PC-3 (cell line): ENCODE measurements around the gene ERFE. TPM values are rescaled to one million over a fixed set of nuclear protein-coding genes. Genes with fewer than 3 reads are reported as not detected.

ENCODE experiments used
- ATAC-seq: fragments of 200-7000 bp; cut with Tn5 transposase; 2 replicates; pipeline ENCODE4 v1.9.1; 2020; ENCODE audit warnings: mild to moderate bottlenecking, moderate library complexity
- BruUV-seq: library from RNA; stranded (reverse); fragments of 400-500 nt; replicated peaks from 2 replicates; lab custom pipeline; 2021; lab: Mats Ljungman, UMichigan
- CTCF ChIA-PET: fragments of 300-600 bp; sonication (Branson Sonifier 250); formaldehyde crosslinking; loops from one replicate; lab custom pipeline; 2022; ENCODE audit warnings: antibody characterized with exemption; lab: Charles Lee
- POLR2A ChIA-PET: fragments of 300-600 bp; sonication (Branson Sonifier 250); formaldehyde crosslinking; loops from one replicate; lab custom pipeline; 2022; ENCODE audit warnings: antibody characterized with exemption; ENCODE audit not compliant: unreplicated experiment; lab: Charles Lee
- DNase-seq: peaks from one replicate; pipeline ENCODE4 v3.0.0-alpha.2; 2015
- H2AFZ ChIP-seq: fragments of 300-600 bp; sonication (generic); 2 replicates; pipeline ENCODE4 v1.6.0; 2016; ENCODE audit warnings: antibody characterized with exemption, low read length
- H3F3A ChIP-seq: fragments of 300-600 bp; sonication (generic); one replicate; pipeline ENCODE4 v1.6.0; 2017; ENCODE audit warnings: antibody characterized with exemption, low read length, control low read depth, mild to moderate bottlenecking; ENCODE audit not compliant: unreplicated experiment
- H3K27ac ChIP-seq: fragments of 300-600 bp; sonication (generic); 2 replicates; pipeline ENCODE4 v1.5.1; 2016; ENCODE audit warnings: mild to moderate bottlenecking, low read length
- H3K27me3 ChIP-seq: fragments of 300-600 bp; sonication (generic); 2 replicates; pipeline ENCODE4 v1.6.1; 2016; ENCODE audit warnings: low read length, mixed read lengths
- H3K36me3 ChIP-seq: fragments of 300-600 bp; sonication (generic); 2 replicates; pipeline ENCODE4 v1.6.1; 2016; ENCODE audit warnings: low read depth, mixed run types, low read length, mixed read lengths
- H3K4me1 ChIP-seq: fragments of 300-600 bp; sonication (generic); 2 replicates; pipeline ENCODE4 v1.5.1; 2016; ENCODE audit warnings: low read length; ENCODE audit not compliant: insufficient read depth
- H3K4me2 ChIP-seq: fragments of 300-600 bp; sonication (generic); 2 replicates; pipeline ENCODE4 v1.6.0; 2016; ENCODE audit warnings: low read length
- H3K4me3 ChIP-seq: fragments of 300-600 bp; sonication (generic); 2 replicates; pipeline ENCODE4 v1.5.1; 2016; ENCODE audit warnings: mild to moderate bottlenecking, low read length, mixed read lengths
- H3K79me2 ChIP-seq: fragments of 300-600 bp; sonication (generic); 2 replicates; pipeline ENCODE4 v1.6.1; 2017; ENCODE audit warnings: low read length, mixed read lengths
- H3K9ac ChIP-seq: fragments of 300-600 bp; sonication (generic); 2 replicates; pipeline ENCODE4 v1.6.0; 2016; ENCODE audit warnings: mild to moderate bottlenecking, low read length
- H3K9me2 ChIP-seq: fragments of 300-600 bp; sonication (generic); replicated peaks from 2 replicates; pipeline ENCODE4 v1.6.1; 2016; ENCODE audit warnings: mixed run types, low read length, mixed read lengths
- H3K9me3 ChIP-seq: fragments of 300-600 bp; sonication (generic); 2 replicates; pipeline ENCODE4 v1.6.1; 2016; ENCODE audit warnings: low read length, mixed read lengths
- H4K20me1 ChIP-seq: fragments of 300-600 bp; sonication (generic); 2 replicates; pipeline ENCODE4 v1.6.1; 2016; ENCODE audit warnings: low read length, mixed read lengths
- EZH2 ChIP-seq: fragments of 300-600 bp; sonication (generic); IDR thresholded peaks from one replicate; pipeline ENCODE4 v1.6.1; 2017; ENCODE audit warnings: antibody characterized with exemption, mild to moderate bottlenecking, low read length; ENCODE audit not compliant: unreplicated experiment
- EZH2phosphoT487 ChIP-seq: fragments of 300-600 bp; sonication (generic); IDR thresholded peaks from 2 replicates; pipeline ENCODE4 v1.6.1; 2018; ENCODE audit warnings: mild to moderate bottlenecking, antibody characterized with exemption, low read length, borderline replicate concordance
- intact Hi-C: fragments of 100-400 bp; cut with micrococcal nuclease; formaldehyde crosslinking; loops from 2 replicates; pipeline ENCODE4 v1.9.0; 2023
- total RNA-seq: library from RNA; depleted of rRNA; stranded (reverse); fragments of >200 nt; gene quantifications from 2 replicates; pipeline ENCODE4 v1.2.3, GENCODE V29; 2014
- TF ChIP-seq, protein P1 (sequence below): fragments of 300-600 bp; sonication (generic); conservative IDR thresholded peaks from 2 replicates; pipeline ENCODE4 v1.5.1; 2017; ENCODE audit warnings: antibody characterized with exemption, low read depth, mild to moderate bottlenecking, low read length

ERFE gene
- total RNA-seq, 1 experiment from 2014 or later: 7.4 TPM

DNA sequence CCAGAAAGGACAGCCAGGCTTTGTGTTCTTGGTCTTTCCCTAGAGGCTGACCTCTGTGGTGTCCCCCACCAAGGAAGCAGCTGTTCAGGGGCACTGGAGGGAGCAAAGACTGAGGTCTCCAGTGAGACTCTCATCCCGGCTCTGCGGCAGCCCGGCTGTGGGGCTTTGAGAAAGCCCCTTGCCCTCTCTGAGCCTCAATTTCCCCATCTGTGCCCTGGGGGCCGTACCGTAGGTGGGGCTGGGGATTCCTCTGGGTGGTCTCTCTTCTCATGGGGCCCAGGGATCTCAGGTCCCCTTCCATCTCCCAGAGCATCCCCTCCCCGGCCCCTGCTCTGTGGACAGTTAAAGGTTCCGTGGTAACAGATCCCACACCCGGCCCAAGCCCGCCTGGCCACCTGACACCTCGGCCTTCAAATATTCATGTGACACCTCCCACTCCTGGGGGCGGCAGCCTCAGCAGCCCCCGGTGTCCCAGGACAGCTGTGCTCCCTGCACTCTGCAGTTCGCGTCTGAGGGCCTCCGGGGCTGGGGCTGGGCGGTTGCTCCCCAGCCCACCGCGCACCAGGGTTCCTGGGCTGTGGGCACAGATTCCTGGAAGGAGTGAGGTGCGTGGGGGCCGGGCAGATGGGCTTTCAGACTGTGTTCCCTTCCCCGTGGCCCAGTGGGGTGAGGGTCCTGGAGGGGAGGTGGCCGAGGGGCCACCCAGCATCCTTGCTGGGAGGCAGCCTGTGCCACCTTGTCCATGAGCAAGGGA, 35.4 kb upstream of the ERFE start:
- TF ChIP-seq EZH2: no peak
- no peak for TF ChIP-seq EZH2phosphoT487
- TF ChIP-seq, protein P1, sequence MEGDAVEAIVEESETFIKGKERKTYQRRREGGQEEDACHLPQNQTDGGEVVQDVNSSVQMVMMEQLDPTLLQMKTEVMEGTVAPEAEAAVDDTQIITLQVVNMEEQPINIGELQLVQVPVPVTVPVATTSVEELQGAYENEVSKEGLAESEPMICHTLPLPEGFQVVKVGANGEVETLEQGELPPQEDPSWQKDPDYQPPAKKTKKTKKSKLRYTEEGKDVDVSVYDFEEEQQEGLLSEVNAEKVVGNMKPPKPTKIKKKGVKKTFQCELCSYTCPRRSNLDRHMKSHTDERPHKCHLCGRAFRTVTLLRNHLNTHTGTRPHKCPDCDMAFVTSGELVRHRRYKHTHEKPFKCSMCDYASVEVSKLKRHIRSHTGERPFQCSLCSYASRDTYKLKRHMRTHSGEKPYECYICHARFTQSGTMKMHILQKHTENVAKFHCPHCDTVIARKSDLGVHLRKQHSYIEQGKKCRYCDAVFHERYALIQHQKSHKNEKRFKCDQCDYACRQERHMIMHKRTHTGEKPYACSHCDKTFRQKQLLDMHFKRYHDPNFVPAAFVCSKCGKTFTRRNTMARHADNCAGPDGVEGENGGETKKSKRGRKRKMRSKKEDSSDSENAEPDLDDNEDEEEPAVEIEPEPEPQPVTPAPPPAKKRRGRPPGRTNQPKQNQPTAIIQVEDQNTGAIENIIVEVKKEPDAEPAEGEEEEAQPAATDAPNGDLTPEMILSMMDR: no peak
- Histone ChIP-seq H3K27me3 (no peaks in the 10 kb centered on the region), H3K79me2 (no peaks in the 10 kb centered on the region), H3F3A (no peaks in the 10 kb centered on the region), H3K4me2 (no peak overlapping the region), H2AFZ (no peak overlapping the region), H3K4me1 (no peaks in the 10 kb centered on the region), H3K9me2 (no peaks in the 10 kb centered on the region), H3K9ac (no peak overlapping the region), H3K9me3 (no peaks in the 10 kb centered on the region), H3K27ac (no peak overlapping the region), H3K36me3 (no peaks in the 10 kb centered on the region), H4K20me1 (no peaks in the 10 kb centered on the region), H3K4me3 (no peak overlapping the region)
- CTCF ChIA-PET: no interaction called here
- intact Hi-C loops: no loop called here
- no peak for DNase-seq
- no TSS peak for BruUV-seq
- POLR2A ChIA-PET: no interaction called here
- ATAC-seq: no peak

DNA sequence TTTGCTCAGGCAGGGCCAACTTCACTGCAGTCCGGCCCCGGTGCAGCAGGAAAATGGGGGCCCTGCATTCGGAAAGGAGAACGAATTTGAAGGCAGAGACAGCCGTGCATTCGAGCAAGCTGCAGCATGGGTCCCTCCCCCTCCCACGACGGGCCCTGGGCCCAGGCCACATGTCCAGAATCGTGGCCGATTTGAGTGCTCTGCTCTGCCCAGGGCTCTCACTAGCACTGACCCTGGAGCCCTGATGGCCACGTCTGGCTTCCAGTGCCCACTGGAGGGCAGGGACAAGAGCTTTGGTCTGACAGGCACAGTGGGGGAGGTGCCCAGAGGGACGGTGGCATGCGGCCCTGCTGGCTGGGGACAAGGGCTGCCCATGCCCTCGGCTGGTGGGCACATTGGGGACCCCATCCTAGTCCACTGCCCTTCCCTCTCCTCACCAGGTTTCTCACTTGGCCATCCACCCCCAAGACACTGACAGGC, 34.7 kb upstream of the ERFE start:
- ATAC-seq (no peak), DNase-seq (no peak)
- ChIA-PET CTCF (no interaction called here), POLR2A (no interaction called here)
- Histone ChIP-seq H3K27ac (no peak overlapping the region), H3K4me1 (no peaks in the 10 kb centered on the region), H3K9ac (no peak overlapping the region), H3K4me3 (no peak overlapping the region), H3K9me3 (no peaks in the 10 kb centered on the region), H2AFZ (no peak overlapping the region), H3K79me2 (no peaks in the 10 kb centered on the region), H3K9me2 (no peaks in the 10 kb centered on the region), H3K4me2 (no peak overlapping the region), H4K20me1 (no peaks in the 10 kb centered on the region), H3K27me3 (no peaks in the 10 kb centered on the region), H3F3A (no peaks in the 10 kb centered on the region), H3K36me3 (no peaks in the 10 kb centered on the region)
- intact Hi-C loops: no loop called here
- TF ChIP-seq, protein P1: no peak
- TF ChIP-seq EZH2phosphoT487: no peak
- TF ChIP-seq EZH2: no peak
- BruUV-seq: no TSS peak

DNA sequence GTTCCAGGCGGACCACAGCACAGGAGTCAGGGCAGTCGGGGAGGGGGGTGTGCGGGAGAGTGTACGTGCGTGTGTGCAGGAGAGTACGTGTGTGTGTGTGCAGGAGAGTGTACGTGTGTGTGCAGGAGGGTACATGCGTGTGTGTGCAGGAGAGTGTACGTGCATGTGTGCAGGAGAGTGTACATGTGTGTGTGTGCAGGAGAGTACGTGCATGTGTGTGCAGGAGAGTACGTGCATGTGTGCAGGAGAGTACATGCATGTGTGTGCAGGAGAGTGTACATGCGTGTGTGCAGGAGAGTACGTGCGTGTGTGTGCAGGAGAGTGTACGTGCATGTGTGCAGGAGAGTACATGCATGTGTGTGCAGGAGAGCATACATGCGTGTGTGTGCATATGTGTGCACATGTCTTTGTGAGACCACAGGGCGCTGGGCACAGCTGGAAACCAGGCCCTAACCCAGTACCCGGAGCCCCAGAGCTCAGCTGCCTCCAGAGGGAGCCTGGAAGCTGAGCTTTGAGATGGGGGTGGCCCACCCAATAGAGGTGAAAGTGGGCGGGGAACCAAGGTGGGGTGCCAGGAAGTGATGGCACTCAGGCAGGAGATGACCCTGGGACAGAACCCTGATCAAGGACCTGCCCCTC, 34.2 kb upstream of the ERFE start:
- Histone ChIP-seq H3K27me3 (no peaks in the 10 kb centered on the region), H3K79me2 (no peaks in the 10 kb centered on the region), H2AFZ (no peak overlapping the region), H3F3A (no peaks in the 10 kb centered on the region), H3K9ac (no peak overlapping the region), H3K4me3 (no peak overlapping the region), H3K36me3 (no peaks in the 10 kb centered on the region), H3K4me2 (no peak overlapping the region), H3K9me2 (no peaks in the 10 kb centered on the region), H3K4me1 (no peaks in the 10 kb centered on the region), H3K27ac (no peak overlapping the region), H4K20me1 (no peaks in the 10 kb centered on the region), H3K9me3 (no peaks in the 10 kb centered on the region)
- intact Hi-C loops: no loop called here
- CTCF ChIA-PET: no interaction called here
- TF ChIP-seq, protein P1: no peak
- TF ChIP-seq EZH2phosphoT487 (no peak), EZH2 (no peak)
- no peak for DNase-seq
- POLR2A ChIA-PET: no interaction called here
- ATAC-seq: no peak
- BruUV-seq: no TSS peak
